ENCODE data around the gene PLA2G2F.

GRCh38 chr1:20147846-20148570 lies 8.9 kb downstream of the PLA2G2F start:
- TF ChIP-seq CTCF (IDR thresholded peaks at IDR 0.05) (no peak), POLR2A (IDR thresholded peaks at IDR 0.05) (no peak)

Measured in uterus (tissue), 2 donors.